ENCODE measurements around the gene ME3.
"Not testable (repeated sequence)": the region's sequence is repeated elsewhere in the genome, so short reads cannot be mapped to it uniquely, and the experiment has no call there.

The ME3 gene

GRCh38 chr11:86660736-86661135, 11.7 kb downstream of the ME3 start:
- no peak for DNase-seq

GRCh38 chr11:86660088-86660487, 12.3 kb downstream of the ME3 start:
- no peak for DNase-seq

- DNase-seq, result no peak
Measured at GRCh38 chr11:86658534-86658933, 13.9 kb downstream of the ME3 start.

GRCh38 chr11:86645212-86645611, 27.2 kb downstream of the ME3 start:
- not testable (repeated sequence) for DNase-seq

DNA sequence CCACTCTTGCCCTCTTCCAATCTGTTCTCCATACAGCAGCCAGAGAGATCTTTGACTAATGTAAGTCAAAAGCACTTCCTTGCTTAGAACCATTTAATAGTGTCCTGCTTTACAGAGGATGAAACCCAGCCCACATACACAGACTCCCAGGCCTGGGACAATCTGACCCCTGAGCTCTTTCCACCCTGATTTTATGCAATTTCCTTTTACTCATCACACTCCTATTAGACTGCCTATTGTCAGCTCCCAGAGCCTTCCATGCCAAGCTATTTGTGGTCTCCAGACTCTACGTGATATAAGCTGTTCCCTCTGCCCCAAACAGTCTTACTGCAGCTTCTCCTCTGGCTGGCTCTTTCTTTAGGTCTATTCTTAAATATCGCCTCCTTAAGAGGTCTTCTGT, 28.1 kb downstream of the ME3 start:
- DNase-seq, result no peak

GRCh38 chr11:86641537-86642261, 30.7 kb downstream of the ME3 start:
- no peak for DNase-seq

- no peak for DNase-seq
Measured at GRCh38 chr11:86639137-86639536, 33.3 kb downstream of the ME3 start.

DNA sequence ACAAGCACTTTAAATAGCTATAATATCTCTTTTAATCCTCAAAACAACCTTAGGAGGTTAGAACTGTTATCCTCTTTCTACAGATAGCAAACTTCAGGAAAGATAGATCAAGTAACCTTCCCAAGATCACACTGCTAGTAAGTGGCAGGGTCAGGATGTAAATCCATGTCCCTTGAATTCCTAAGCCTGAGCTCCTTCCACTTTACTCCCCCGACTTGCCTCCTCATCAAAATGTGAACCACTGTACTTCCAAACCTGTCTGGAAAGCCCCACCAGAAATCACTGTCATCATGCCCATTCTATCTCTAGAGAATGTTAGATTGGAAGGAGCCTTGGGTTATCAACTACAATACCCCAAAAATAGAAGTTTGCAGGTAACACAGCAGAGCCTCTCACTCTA, 33.7 kb downstream of the ME3 start:
- DNase-seq, result no peak

DNA sequence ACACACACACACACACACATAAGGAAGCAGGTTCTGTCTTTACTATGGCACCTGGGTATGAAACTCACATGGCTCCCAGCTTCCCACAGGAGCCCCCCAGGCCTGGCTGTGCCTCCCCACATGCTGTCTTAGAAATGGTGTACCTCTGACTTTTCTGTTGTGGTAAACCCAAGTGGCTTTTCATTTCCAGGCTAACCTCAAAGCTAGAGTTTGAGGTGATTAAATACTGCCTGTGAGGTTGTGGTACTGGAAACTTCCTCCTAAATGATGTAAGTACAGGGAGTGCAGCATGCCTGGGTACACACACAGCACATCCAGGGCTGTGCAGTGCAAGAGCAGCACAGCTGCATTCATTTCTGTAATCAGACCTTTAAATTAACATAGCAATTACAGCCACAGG, 34.4 kb downstream of the ME3 start:
- no peak for DNase-seq

GRCh38 chr11:86636275-86636674, 36.1 kb downstream of the ME3 start:
- DNase-seq, result no peak

GRCh38 chr11:86632499-86633269, 39.7 kb downstream of the ME3 start:
- DNase-seq, result no peak

GRCh38 chr11:86630229-86630981, 42.0 kb downstream of the ME3 start:
- no peak for DNase-seq

DNA sequence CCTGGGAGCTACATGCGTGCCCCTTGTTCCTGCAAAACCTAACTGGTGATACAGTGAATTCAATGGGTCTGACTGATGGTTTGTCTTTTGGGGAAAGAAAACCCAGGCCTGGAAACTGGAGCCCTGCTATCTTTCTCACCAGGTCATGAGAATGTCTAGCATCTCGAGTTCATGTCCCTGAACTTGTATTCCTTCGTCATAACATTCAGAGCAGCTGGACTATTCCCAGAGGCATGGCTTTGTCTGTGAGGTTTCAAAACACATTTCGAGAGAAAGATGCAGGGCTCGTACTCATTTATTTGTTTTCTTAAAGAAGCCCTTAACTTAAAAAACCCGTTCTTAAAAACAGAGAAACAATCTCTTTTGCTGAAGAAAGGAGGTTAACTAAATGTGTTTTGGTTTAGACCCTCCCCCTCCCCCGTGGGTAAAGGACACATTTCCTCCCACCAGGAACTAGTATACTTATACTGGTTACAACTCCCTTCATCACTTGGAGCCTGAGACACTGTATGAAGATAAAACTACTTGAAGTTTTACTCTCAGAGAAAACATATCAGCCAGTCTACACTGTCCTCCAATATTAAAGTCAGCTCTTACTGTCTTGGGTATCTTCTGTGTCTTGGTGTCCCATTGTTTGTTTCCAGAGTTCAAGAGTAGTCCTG, 43.2 kb downstream of the ME3 start:
- no peak for DNase-seq

DNA sequence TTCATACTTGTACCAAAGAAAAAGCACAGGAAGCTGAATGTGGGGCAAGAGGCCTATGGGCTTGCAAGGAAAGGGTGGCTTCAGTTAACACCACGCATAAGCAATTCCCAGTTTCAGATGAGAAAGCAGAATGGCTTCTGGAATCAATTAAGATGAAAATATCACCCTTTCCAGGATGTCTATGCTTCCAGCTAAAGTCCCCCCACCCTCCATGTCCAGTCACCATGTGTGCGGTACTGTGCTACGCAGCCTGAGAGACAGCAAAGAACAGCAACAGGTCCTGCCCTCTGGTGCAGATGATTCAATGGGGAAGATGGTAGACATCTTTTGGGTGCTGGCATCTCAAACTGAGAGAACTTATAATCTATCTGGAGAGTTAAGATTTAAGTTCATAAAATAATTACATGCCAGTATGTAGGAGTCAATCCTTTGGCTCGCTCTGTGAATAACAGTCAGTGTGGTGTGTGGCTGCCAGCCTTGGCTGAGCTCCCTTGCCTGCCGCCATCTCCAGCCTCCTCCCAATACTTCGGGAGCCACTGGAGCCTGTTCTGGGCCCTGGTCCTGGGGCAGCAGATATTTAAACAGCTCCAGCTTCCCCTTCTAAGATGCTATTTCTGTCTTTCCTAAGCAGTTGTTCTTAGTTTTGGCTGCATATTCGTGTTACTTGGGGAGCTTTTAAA, 44.5 kb downstream of the ME3 start:
- DNase-seq, result no peak

DNA sequence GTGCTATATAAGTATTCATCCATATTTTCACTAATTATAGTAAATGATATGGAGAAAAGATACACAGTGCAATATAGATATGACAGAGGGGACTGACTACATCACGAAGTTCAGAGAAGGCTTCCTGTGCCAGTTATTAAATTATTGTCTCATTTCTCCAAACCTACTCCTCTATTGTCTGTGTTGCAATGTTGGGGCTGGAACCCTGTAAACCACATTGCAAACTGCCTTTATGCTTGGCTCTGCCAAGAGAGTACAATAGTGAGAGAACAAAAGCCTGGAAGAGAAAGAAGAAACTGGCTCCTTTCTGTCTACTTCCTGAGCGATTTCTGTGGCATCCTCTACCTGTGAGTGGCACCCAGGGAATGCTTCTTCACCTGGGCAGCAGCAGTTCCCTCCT, 46.4 kb downstream of the ME3 start:
- no peak for DNase-seq

DNA sequence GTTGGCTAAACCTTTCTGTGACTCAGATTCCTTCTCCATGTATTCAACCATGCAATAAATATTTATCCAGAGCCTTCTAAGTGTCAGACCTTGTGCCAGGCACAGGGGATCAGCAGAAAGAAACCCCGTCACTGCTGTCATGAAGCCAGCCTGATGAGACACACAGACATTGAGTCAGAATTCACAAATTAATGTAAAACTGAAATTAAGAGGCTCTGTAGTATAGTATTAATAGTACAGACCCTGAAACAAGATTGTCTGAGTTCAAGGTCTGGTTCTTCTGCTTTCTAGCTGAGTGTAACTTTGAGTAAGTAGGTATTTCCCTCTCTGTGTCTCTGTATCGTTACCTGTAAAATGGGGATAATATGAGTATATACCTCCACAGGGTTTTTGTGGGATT, 46.9 kb downstream of the ME3 start:
- no peak for DNase-seq

DNA sequence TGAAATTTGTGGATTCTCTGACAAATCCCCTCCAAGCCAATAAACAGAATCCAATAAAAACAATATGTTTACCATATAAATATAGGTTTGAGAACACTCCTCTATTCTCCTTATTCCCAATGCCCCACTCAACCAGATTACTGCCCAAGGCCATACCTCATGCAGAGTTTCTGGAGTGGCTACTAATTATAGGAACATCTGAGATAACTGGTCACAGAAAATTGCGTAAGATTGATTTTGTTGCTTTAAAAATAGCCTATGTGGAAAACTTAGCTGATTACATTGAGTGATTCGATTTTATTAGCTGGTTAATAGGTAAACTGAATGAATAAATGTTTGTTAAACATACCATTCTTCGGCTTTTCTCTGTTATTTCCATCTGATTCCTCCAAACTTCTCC, 48.0 kb downstream of the ME3 start:
- no peak for DNase-seq

DNA sequence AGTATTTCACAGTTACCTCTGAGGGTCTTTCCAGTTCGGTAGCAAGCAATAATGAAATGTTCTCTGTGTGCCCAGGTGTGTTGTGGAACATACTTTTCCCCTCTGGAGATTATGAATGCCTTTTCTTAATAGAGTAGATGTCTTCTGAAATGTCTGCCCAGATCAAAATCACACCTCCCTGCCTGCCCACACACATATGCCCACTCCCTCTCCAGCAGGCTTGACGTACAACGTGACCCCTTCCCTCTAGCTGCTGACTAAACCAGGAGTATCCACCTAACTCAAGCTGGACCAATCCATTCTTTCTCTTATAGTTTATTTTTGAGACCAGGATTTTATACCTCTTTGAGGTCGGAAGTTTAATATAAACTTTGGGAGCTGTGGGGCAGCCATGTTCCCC, 48.7 kb downstream of the ME3 start:
- no peak for DNase-seq

- no peak for DNase-seq
Measured at GRCh38 chr11:86623041-86623621, 49.3 kb downstream of the ME3 start.

DNA sequence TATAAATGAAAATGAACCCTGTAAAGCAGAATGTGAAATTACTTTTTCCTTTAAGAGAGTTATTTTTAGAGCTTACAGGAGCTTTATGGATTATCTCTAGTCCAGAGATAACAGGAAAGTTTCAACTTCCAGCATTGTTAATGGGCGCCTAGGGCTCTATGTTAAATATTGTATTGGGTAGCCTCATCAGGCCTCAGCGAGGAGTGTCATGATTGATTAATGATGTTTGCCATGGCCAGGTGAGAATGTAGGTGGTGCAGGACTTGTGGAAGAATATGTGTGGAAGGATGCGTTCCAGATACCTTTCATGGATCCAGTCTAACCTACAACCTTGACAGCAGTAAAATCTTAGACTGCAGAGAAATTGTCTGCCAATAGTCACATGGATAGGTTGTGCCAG, 50.6 kb downstream of the ME3 start:
- DNase-seq, result no peak

DNA sequence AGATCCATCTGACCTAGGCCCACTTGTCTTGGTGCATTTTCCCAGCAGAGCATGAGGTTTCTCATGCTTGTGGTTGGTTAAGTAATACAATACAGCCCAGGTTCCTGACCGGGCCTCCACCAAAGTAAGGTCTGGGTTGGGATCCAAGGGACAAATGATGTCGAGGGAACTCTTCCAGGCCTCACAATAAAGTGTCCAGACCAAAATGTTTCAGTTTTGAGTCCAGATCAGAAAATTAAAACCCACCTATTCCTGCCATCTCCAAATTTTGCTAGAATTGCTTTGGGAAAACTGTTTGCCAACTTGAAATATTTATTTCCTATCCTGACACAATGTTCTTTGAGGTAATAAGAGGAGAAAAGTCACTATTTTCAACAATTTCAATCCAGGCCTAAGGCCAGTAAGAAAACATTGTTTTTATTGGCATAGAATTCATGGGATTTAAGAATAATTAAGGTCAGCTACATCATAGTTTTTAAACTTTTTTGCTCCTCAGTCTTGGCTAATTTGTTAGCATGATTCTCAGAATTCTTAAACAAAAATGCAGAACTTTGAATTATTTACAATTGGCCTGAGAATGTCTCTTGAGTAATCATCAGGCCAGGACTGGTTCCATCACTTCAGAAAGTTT, 51.4 kb downstream of the ME3 start:
- no peak for DNase-seq

DNA sequence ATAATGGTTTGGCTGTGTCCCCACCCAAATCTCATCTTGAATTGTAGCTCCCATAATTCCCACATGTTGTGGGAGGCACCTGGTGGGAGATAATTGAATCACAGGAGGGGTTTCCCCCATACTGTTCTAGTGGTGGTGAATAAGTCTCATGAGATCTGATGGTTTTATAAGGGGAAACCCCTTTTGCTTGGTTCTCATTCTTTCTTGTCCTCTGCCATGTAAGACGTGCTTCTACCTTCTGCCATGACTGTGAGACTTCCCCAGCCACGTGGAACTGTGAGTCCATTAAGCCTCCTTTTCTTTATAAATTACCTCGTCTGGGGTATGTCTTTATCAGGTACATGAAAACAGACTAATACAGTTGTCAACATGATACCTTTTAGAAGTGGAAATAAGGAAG, 53.0 kb downstream of the ME3 start:
- DNase-seq, result not testable (repeated sequence)

Measured in NCI-H1930 (cell line).